H1 (cell line): ENCODE measurements around the gene ZNF69. TPM values are rescaled to one million over a fixed set of nuclear protein-coding genes. Genes with fewer than 3 reads are reported as not detected.

Experiments
- CHD1 ChIP-seq: IDR thresholded peaks from 2 replicates; pipeline ENCODE4 v1.6.1; 2012; ENCODE audit warnings: low read depth, low read length, improper control_type of control experiment
- CHD7 ChIP-seq: fragments of 300-600 bp; sonication (generic); IDR thresholded peaks from 2 replicates; pipeline ENCODE4 v1.7.1; 2012; ENCODE audit warnings: low read length, moderate library complexity, mild to moderate bottlenecking, inconsistent platforms; ENCODE audit not compliant: insufficient replicate concordance
- CTBP2 ChIP-seq: IDR thresholded peaks from 2 replicates; pipeline ENCODE4 v1.7.0; 2011; ENCODE audit warnings: borderline replicate concordance, mild to moderate bottlenecking, moderate library complexity, mixed read lengths, low read length; ENCODE audit not compliant: insufficient read depth, insufficient read length
- POLR2A ChIP-seq, 2 experiments: IDR thresholded peaks; 1 replicate in 1 of 2; 2 replicates in 1 of 2; pipeline ENCODE4 v1.6.1; 2011; ENCODE audit warnings: low read depth in 2 of 2, low read length in 2 of 2, mild to moderate bottlenecking in 2 of 2; ENCODE audit errors: control extremely low read depth in 1 of 2
- RAD21 ChIP-seq, 2 experiments: IDR thresholded peaks in 1 of 2; conservative IDR thresholded peaks in 1 of 2; 2 replicates each; pipeline ENCODE4 v1.6.1; 2011; ENCODE audit warnings: low read depth in 2 of 2, low read length in 2 of 2, improper control_type of control experiment in 1 of 2, inconsistent platforms in 1 of 2, mild to moderate bottlenecking in 1 of 2, moderate library complexity in 1 of 2
- SIX5 ChIP-seq: IDR thresholded peaks from 2 replicates; pipeline ENCODE4 v1.6.1; 2011; ENCODE audit warnings: mild to moderate bottlenecking, low read depth, low read length
- TCF12 ChIP-seq: IDR thresholded peaks from 2 replicates; pipeline ENCODE4 v1.6.1; 2011; ENCODE audit warnings: low read depth, mild to moderate bottlenecking, low read length
- polyA plus RNA-seq, 7 experiments: library from polyadenylated mRNA; depleted of rRNA in 3 of 7; stranded (reverse) in 5 of 7; unstranded in 2 of 7; fragments of >200 nt in 5 of 7; fragments of 200-250 nt in 2 of 7; gene quantifications; 1 replicate in 5 of 7; 2 replicates in 1 of 7; 4 replicates in 1 of 7; pipeline versions ENCODE4 v1.2.1 to v1.2.3, GENCODE V29; 2011 to 2013; ENCODE audit warnings: missing spikeins in 2 of 7, mixed read lengths in 2 of 7
- total RNA-seq: library from RNA; stranded (reverse); fragmentation: NEBNext Ultra II Directional; extraction: Animal tissue kit (Norgen Biotek cat#: 25700); gene quantifications from 2 replicates; pipeline ENCODE4 v1.2.1, GENCODE V29; 2021
- TF ChIP-seq, protein P1 (sequence below): IDR thresholded peaks from 2 replicates; pipeline ENCODE4 v1.6.1; 2012; ENCODE audit warnings: low read length, inconsistent platforms

The ZNF69 gene
- total and polyA plus RNA-seq, 2 of the 8 experiments (the other 6 are each of a cell fraction or from before 2014, with no cell fraction given): 5.6 to 22.8 TPM

DNA sequence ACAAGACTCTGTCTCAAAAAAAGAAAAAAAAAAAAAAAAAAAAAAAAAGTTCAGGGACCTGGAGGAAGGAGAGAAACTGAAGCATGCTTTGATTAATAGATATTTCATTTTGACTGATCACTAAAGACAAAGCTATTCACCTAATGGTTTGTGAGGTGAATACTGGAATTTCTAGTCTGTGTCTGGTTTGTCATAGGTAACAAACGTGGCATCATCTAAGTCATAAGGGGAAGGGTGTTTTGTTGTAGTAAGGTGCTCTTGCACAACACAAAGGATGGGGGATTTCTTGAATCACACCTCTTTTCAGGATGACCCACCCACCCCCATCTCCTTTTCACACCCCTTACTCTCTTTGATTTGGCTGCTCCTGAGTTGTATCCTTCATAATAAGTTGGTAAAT, 13.8 kb upstream of the ZNF69 start (continued):
- TF ChIP-seq CHD7 (no peak), POLR2A (IDR thresholded peaks at IDR 0.05; ENCODE audit: control extremely low read depth in 1 of 2, low read depth in 2 of 2, low read length in 2 of 2) (no peak), CHD1 (no peak), CTBP2 (no peak), SIX5 (no peak), TCF12 (no peak), RAD21 (IDR thresholded peaks at IDR 0.05 in 1 of 2, conservative IDR thresholded peaks at IDR 0.05 in 1 of 2; ENCODE audit: low read depth in 2 of 2, low read length in 2 of 2) (no peak)
- TF ChIP-seq, protein P1, sequence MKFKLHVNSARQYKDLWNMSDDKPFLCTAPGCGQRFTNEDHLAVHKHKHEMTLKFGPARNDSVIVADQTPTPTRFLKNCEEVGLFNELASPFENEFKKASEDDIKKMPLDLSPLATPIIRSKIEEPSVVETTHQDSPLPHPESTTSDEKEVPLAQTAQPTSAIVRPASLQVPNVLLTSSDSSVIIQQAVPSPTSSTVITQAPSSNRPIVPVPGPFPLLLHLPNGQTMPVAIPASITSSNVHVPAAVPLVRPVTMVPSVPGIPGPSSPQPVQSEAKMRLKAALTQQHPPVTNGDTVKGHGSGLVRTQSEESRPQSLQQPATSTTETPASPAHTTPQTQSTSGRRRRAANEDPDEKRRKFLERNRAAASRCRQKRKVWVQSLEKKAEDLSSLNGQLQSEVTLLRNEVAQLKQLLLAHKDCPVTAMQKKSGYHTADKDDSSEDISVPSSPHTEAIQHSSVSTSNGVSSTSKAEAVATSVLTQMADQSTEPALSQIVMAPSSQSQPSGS: no peak
